OCI-LY1 (cell line): ENCODE results near the gene PODXL2.

Experiments
- CTCF ChIP-seq: fragments of 200-600 bp; sonication (generic), shearing (Covaris generic); IDR thresholded peaks from 2 replicates; pipeline ENCODE4 v1.5.1; 2017; ENCODE audit warnings: mild to moderate bottlenecking, antibody characterized with exemption, low read length, moderate library complexity, mixed read lengths
- EZH2 ChIP-seq: fragments of 200-600 bp; sonication (generic), shearing (Covaris generic); IDR thresholded peaks from 2 replicates; pipeline ENCODE4 v1.8.0; 2017; ENCODE audit warnings: borderline replicate concordance, mixed run types, mild to moderate bottlenecking, antibody characterized with exemption, low read length, moderate library complexity, mixed read lengths

GRCh38 chr3:127651516-127652172 is 22.7 kb downstream of the PODXL2 start:
- TF ChIP-seq CTCF (no peak), EZH2 (no peak)
